ENCODE results near the gene ADGRF1.

ADGRF1 gene

DNA sequence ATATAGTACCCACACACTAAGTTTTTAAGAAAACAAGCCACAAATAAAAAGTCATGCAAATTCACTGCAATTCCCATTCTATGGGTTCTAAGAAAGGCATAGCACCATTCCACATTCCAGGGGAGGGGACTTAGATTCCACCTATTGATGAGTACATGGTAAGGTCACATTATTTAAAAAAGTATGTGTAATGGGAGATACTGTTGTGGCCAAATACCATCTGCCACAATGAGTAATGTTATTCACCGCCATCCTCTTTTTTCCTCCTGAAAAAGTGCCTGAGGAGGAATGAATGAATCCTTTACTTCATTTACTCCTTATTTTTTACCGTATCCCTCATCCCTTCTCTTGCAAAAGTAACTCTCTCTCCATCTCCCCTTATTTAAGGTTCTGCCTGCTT is 27.0 kb upstream of the ADGRF1 start:
- no peak overlapping the region for H3K4me2 ChIP-seq (ENCODE audit: low read length)
- H3K79me2 ChIP-seq (ENCODE audit: low read length), result no peaks in the 10 kb centered on the region
- peaks cover 9% of the 10 kb centered on the region; the same call in 1 of the 2 replicates for H3K27me3 ChIP-seq (ENCODE audit: low read depth, low read length)
- no peak overlapping the region for H3K9ac ChIP-seq (ENCODE audit: low read length)
- peaks cover 4% of the 10 kb centered on the region for H3K4me1 ChIP-seq (ENCODE audit: low read length)
- no peak overlapping the region for H3K4me3 ChIP-seq (ENCODE audit: low read length)
- H3K9me3 ChIP-seq (ENCODE audit: insufficient read depth, low read length), result no peaks in the 10 kb centered on the region
- TF ChIP-seq CTCF (IDR thresholded peaks at IDR 0.05; ENCODE audit: low read depth, low read length), result no peak
- TF ChIP-seq EZH2phosphoT487 (IDR thresholded peaks at IDR 0.05; ENCODE audit: low read depth), result no peak
- H4K20me1 ChIP-seq (ENCODE audit: insufficient read depth, low read length), result no peaks in the 10 kb centered on the region
- no peak overlapping the region for H2AFZ ChIP-seq (ENCODE audit: low read depth, low read length)
- H3K27ac ChIP-seq (ENCODE audit: low read length), result no peak overlapping the region
- no peaks in the 10 kb centered on the region for H3K36me3 ChIP-seq (replicated peaks; ENCODE audit: low read depth, low read length)

DNA sequence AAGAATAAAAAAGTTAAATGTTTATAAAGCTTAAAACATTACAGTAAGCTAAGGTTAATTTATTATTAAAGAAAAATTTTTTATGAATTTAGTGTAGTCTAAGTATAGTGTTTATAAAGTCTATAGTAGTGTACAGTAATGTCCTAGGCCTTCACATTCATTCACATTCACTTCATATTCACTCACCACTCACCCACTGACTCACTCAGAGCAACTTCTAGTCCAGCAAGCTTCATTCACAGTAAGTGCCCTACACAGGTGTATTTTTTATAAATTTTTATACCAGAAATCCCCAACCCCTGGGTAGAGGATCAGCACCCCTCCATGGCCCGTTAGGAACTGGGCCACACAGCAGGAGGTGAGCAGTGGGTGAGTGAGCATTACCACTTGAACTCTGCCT is 24.3 kb upstream of the ADGRF1 start:
- no peak overlapping the region for H3K4me3 ChIP-seq (ENCODE audit: low read length)
- no peaks in the 10 kb centered on the region for H3K27me3 ChIP-seq (ENCODE audit: low read depth, low read length)

GRCh38 chr6:47064274-47064673 is 22.1 kb upstream of the ADGRF1 start:
- Histone ChIP-seq H3K4me2 (ENCODE audit: low read length) (peak overlapping the region; percentile 1), H3K4me3 (ENCODE audit: low read length) (no peak overlapping the region), H3K9me3 (ENCODE audit: insufficient read depth, low read length) (no peaks in the 10 kb centered on the region), H3K27ac (ENCODE audit: low read length) (no peak overlapping the region), H3K27me3 (ENCODE audit: low read depth, low read length) (no peaks in the 10 kb centered on the region), H3K9ac (ENCODE audit: low read length) (no peak overlapping the region), H2AFZ (ENCODE audit: low read depth, low read length) (no peak overlapping the region), H3K4me1 (ENCODE audit: low read length) (peaks cover 7% of the 10 kb centered on the region), H3K36me3 (replicated peaks; ENCODE audit: low read depth, low read length) (no peaks in the 10 kb centered on the region), H3K79me2 (ENCODE audit: low read length) (no peaks in the 10 kb centered on the region), H4K20me1 (ENCODE audit: insufficient read depth, low read length) (no peaks in the 10 kb centered on the region)
- TF ChIP-seq CTCF (IDR thresholded peaks at IDR 0.05; ENCODE audit: low read depth, low read length) (no peak), EZH2phosphoT487 (IDR thresholded peaks at IDR 0.05; ENCODE audit: low read depth) (no peak)

More for the DNA sequence above, 24.3 kb upstream of the ADGRF1 start:
- TF ChIP-seq CTCF (IDR thresholded peaks at IDR 0.05; ENCODE audit: low read depth, low read length) (no peak), EZH2phosphoT487 (IDR thresholded peaks at IDR 0.05; ENCODE audit: low read depth) (no peak)
- Histone ChIP-seq H3K36me3 (replicated peaks; ENCODE audit: low read depth, low read length) (no peaks in the 10 kb centered on the region), H3K9ac (ENCODE audit: low read length) (no peak overlapping the region), H3K4me1 (ENCODE audit: low read length) (peaks cover 7% of the 10 kb centered on the region), H4K20me1 (ENCODE audit: insufficient read depth, low read length) (no peaks in the 10 kb centered on the region), H3K4me2 (ENCODE audit: low read length) (no peak overlapping the region), H3K9me3 (ENCODE audit: insufficient read depth, low read length) (no peaks in the 10 kb centered on the region), H2AFZ (ENCODE audit: low read depth, low read length) (no peak overlapping the region), H3K27ac (ENCODE audit: low read length) (no peak overlapping the region), H3K79me2 (ENCODE audit: low read length) (no peaks in the 10 kb centered on the region)

DNA sequence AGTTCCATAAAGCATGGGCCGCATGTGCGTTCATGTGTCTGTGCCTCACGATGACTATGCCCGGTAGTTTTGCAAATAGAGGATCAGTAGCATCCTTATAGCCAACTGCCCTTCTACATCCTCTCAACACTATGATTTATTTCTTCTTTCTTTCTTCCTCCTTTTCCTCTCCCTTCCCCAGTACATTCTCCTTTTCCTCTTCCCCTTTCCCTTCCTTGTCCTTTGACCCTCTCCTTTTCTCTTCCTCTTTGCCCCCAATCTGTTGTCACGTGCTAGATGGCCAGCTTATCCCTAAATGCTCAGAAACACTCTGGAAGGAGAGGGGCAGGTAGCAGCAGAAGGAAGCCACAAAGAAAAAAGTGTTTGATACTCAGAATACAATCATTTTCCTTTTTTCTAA is 20.2 kb upstream of the ADGRF1 start:
- no peaks in the 10 kb centered on the region for H3K9me3 ChIP-seq (ENCODE audit: insufficient read depth, low read length)
- H3K79me2 ChIP-seq (ENCODE audit: low read length), result no peaks in the 10 kb centered on the region
- TF ChIP-seq EZH2phosphoT487 (IDR thresholded peaks at IDR 0.05; ENCODE audit: low read depth) (no peak), CTCF (IDR thresholded peaks at IDR 0.05; ENCODE audit: low read depth, low read length) (no peak)
- no peak overlapping the region for H2AFZ ChIP-seq (ENCODE audit: low read depth, low read length)
- H3K4me2 ChIP-seq (ENCODE audit: low read length), result no peak overlapping the region
- no peak overlapping the region for H3K4me3 ChIP-seq (ENCODE audit: low read length)
- H3K27ac ChIP-seq (ENCODE audit: low read length), result no peak overlapping the region
- peaks cover 7% of the 10 kb centered on the region for H3K4me1 ChIP-seq (ENCODE audit: low read length)
- H4K20me1 ChIP-seq (ENCODE audit: insufficient read depth, low read length), result no peaks in the 10 kb centered on the region
- no peak overlapping the region for H3K9ac ChIP-seq (ENCODE audit: low read length)
- H3K36me3 ChIP-seq (replicated peaks; ENCODE audit: low read depth, low read length), result no peaks in the 10 kb centered on the region
- no peaks in the 10 kb centered on the region for H3K27me3 ChIP-seq (ENCODE audit: low read depth, low read length)

Measured in OCI-LY3 (cell line).